GM12878 (cell line): Measurements from ENCODE around the gene TBL1XR1. TPM values are rescaled to one million over a fixed set of nuclear protein-coding genes. Genes with fewer than 3 reads are reported as not detected.
A peak's percentile ranks its signal among the peaks of the same experiment; 100 is the strongest.

Experiments
- ATAC-seq: fragments of 200-7000 bp; cut with Tn5 transposase; 3 replicates; pipeline ENCODE4 v1.9.1; 2020; ENCODE audit warnings: mild to moderate bottlenecking, moderate library complexity
- BruUV-seq: library from RNA; stranded (reverse); fragments of 400-500 nt; replicated peaks from 2 replicates; lab custom pipeline; 2021; lab: Mats Ljungman, UMichigan
- CTCF ChIA-PET: fragments of 300-600 bp; sonication (Branson Sonifier 250); formaldehyde crosslinking; extraction: SDS; loops from one replicate; lab custom pipeline; 2021; ENCODE audit warnings: inconsistent platforms; lab: Yijun Ruan, JAX
- POLR2A ChIA-PET: fragments of 350-600 bp; formaldehyde crosslinking; extraction: SDS; loops from one replicate; lab custom pipeline; 2021; ENCODE audit warnings: inconsistent platforms; lab: Charles Lee
- RAD21 ChIA-PET: fragments of 300-600 bp; sonication (Branson Sonifier 250); formaldehyde crosslinking; loops from one replicate; lab custom pipeline; 2023; ENCODE audit warnings: antibody characterized with exemption; ENCODE audit not compliant: unreplicated experiment; lab: Charles Lee
- SMC1A ChIA-PET: fragments of 300-600 bp; sonication (Branson Sonifier 250); formaldehyde crosslinking; loops from one replicate; lab custom pipeline; 2023; ENCODE audit not compliant: unreplicated experiment, uncharacterized antibody; lab: Charles Lee
- DNase-seq: peaks from one replicate; pipeline ENCODE4 v3.0.0-alpha.2; 2011; ENCODE audit warnings: low read depth, low spot score
- FAIRE-seq: peaks from 3 replicates; lab custom pipeline; 2011; peaks lifted over from hg19 to GRCh38; lab: Jason Lieb, UNC
- H2AFZ ChIP-seq: 2 replicates; pipeline ENCODE4 v1.6.0; 2011; ENCODE audit warnings: low read depth, low read length, control low read depth; ENCODE audit not compliant: control insufficient read depth
- H3K27ac ChIP-seq: 2 replicates; pipeline ENCODE4 v1.5.1; 2011; ENCODE audit warnings: control low read depth; ENCODE audit not compliant: control insufficient read depth, insufficient read depth
- H3K27me3 ChIP-seq, 2 experiments: replicated peaks in 1 of 2; 2 replicates each; pipeline versions ENCODE4 v1.6.0 to v1.6.1; 2011; ENCODE audit warnings: low read length in 1 of 2; ENCODE audit not compliant: control insufficient read depth in 2 of 2, insufficient read depth in 2 of 2
- H3K36me3 ChIP-seq, 2 experiments: 2 replicates each; pipeline ENCODE4 v1.5.1; 2011; ENCODE audit warnings: low read length in 1 of 2; ENCODE audit not compliant: control insufficient read depth in 2 of 2, insufficient read depth in 2 of 2
- H3K4me1 ChIP-seq: 2 replicates; pipeline ENCODE4 v1.6.1; 2011; ENCODE audit warnings: mild to moderate bottlenecking, low read length, moderate library complexity, mixed read lengths; ENCODE audit not compliant: control insufficient read depth, insufficient read depth
- H3K4me2 ChIP-seq: 2 replicates; pipeline ENCODE4 v1.6.0; 2011; ENCODE audit warnings: control low read depth; ENCODE audit not compliant: control insufficient read depth, insufficient read depth
- H3K4me3 ChIP-seq: fragments of 200-600 bp; sonication (generic); 2 replicates; pipeline ENCODE4 v1.5.1; 2016
- H3K79me2 ChIP-seq: 2 replicates; pipeline ENCODE4 v1.6.0; 2011; ENCODE audit warnings: low read length; ENCODE audit not compliant: control insufficient read depth, insufficient read depth
- H3K9ac ChIP-seq: 2 replicates; pipeline ENCODE4 v1.8.0; 2011; ENCODE audit warnings: low read length, control low read depth, mixed read lengths; ENCODE audit not compliant: control insufficient read depth, insufficient read depth
- H3K9me3 ChIP-seq: replicated peaks from 3 replicates; pipeline ENCODE4 v1.5.1; 2011; ENCODE audit warnings: mild to moderate bottlenecking, low read length; ENCODE audit not compliant: control insufficient read depth, insufficient read depth
- H4K20me1 ChIP-seq: 2 replicates; pipeline ENCODE4 v1.6.0; 2011; ENCODE audit not compliant: control insufficient read depth, insufficient read depth
- CBX5 ChIP-seq: sonication (generic); IDR thresholded peaks from 2 replicates; pipeline ENCODE4 v1.6.1; 2016; ENCODE audit warnings: low read depth, moderate library complexity, mild to moderate bottlenecking, inconsistent platforms
- MYB ChIP-seq: fragments of 150-350 bp; IDR thresholded peaks from 2 replicates; pipeline ENCODE4 v1.6.1; 2014; ENCODE audit warnings: mild to moderate bottlenecking, low read depth, low read length, borderline replicate concordance
- ZBED1 ChIP-seq: IDR thresholded peaks from 2 replicates; pipeline ENCODE4 v1.6.1; 2016; ENCODE audit warnings: borderline replicate concordance
- ZSCAN29 ChIP-seq: fragments of 450-650 bp; IDR thresholded peaks from 2 replicates; pipeline ENCODE4 v1.6.1; 2017; ENCODE audit warnings: mild to moderate bottlenecking, moderate library complexity
- WGBS: methylation state at CpG from one replicate; pipeline ENCODE4 v1.1.6; 2016; ENCODE audit warnings: low lambda C conversion rate; ENCODE audit not compliant: insufficient replicate concordance, insufficient coverage; ENCODE audit errors: missing lambda C conversion rate; 5-methylcytosine and 5-hydroxymethylcytosine counted together
- in situ Hi-C: fragments of 300-500 bp; cut with MboI; formaldehyde crosslinking; loops from 9 replicates; pipeline ENCODE4 v1.14.3; 2018; ENCODE audit warnings: mixed read lengths
- intact Hi-C: fragments of 100-400 bp; cut with micrococcal nuclease; formaldehyde crosslinking; loops from one replicate; pipeline ENCODE4 v1.14.2; 2022; ENCODE audit not compliant: unreplicated experiment
- polyA plus RNA-seq, 11 experiments: library from polyadenylated mRNA; depleted of rRNA in 4 of 11; unstranded in 6 of 11; stranded (reverse) in 5 of 11; fragments of >200 nt; fragmentation: Nextera tagmentation in 4 of 11; fragmentation: Illumina TruSeq in 1 of 11; extraction: Ambion mirVana in 4 of 11; extraction: Trizol in 1 of 11; gene quantifications; 1 replicate in 1 of 11; 2 replicates in 10 of 11; pipeline versions ENCODE4 v1.2.1 to v1.2.3, GENCODE V29; 2011 to 2016; ENCODE audit warnings: inconsistent platforms in 2 of 11, missing spikeins in 2 of 11, low read depth in 1 of 11
- total RNA-seq, 4 experiments: library from RNA; depleted of rRNA in 3 of 4; stranded (reverse); fragments of >200 nt in 3 of 4; fragmentation: Illumina TruSeq in 1 of 4; extraction: Trizol in 1 of 4; gene quantifications; 2 replicates each; pipeline versions ENCODE4 v1.2.1 to v1.2.3, GENCODE V29; 2013 to 2021

Gene TBL1XR1
- total and polyA plus RNA-seq, 10 of the 15 experiments (the other 5 are each of a cell fraction or from before 2014, with no cell fraction given) = 13.0 to 115 (median 60.4) TPM

DNA sequence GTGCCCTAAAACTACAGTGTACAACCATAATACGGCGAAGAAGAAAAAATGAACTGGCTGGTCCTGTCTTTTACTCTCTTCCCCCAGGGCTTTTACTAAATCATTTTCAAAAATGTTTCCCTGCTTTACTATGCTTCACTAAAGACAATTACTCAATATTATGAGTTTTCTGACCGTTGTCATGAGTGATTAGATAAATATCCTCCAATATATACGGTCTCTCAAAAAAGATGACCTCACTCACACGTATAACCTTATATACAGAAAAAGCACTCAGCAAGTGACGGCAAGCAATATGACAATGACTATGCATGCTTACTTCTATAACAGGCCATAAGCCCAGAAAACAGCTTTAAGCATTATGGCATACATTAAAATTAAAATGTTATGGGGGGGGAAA is 60.5 kb downstream of the TBL1XR1 start:
- BruUV-seq = no TSS peak
- SMC1A ChIA-PET = no interaction called here
- POLR2A ChIA-PET = no interaction called here
- H2AFZ ChIP-seq = no peak overlapping the region
- H3K27me3 ChIP-seq = no peaks in the 10 kb centered on the region
- peaks cover 0 to 13% of the 10 kb centered on the region in 2 experiments; a peak in 1 of 4 replicates for H3K36me3 ChIP-seq
- H3K79me2 ChIP-seq = peaks cover 85% of the 10 kb centered on the region
- FAIRE-seq (no peak), DNase-seq (no peak), ATAC-seq (no peak)
- CTCF ChIA-PET = interaction anchor here (0.6 kb wide), 1 partner anchor 20 kb away, joined by 3 read pairs; no protein-coding TSS in a partner anchor
- WGBS = 89% methylated on average over 6 of the region's 6 CpGs
- in situ Hi-C loops (no loop called here), intact Hi-C loops (no loop called here)
- peaks cover 5% of the 10 kb centered on the region; the same call in 1 of the 2 replicates for H3K4me1 ChIP-seq
- no peaks in the 10 kb centered on the region for H4K20me1 ChIP-seq
- no peak overlapping the region for H3K4me2 ChIP-seq
- H3K4me3 ChIP-seq = no peak overlapping the region
- RAD21 ChIA-PET = no interaction called here
- H3K27ac ChIP-seq = no peak overlapping the region
- H3K9me3 ChIP-seq = no peaks in the 10 kb centered on the region; the same call in 2 of the 3 replicates
- no peak overlapping the region for H3K9ac ChIP-seq
- TF ChIP-seq MYB (no peak), ZBED1 (no peak)

DNA sequence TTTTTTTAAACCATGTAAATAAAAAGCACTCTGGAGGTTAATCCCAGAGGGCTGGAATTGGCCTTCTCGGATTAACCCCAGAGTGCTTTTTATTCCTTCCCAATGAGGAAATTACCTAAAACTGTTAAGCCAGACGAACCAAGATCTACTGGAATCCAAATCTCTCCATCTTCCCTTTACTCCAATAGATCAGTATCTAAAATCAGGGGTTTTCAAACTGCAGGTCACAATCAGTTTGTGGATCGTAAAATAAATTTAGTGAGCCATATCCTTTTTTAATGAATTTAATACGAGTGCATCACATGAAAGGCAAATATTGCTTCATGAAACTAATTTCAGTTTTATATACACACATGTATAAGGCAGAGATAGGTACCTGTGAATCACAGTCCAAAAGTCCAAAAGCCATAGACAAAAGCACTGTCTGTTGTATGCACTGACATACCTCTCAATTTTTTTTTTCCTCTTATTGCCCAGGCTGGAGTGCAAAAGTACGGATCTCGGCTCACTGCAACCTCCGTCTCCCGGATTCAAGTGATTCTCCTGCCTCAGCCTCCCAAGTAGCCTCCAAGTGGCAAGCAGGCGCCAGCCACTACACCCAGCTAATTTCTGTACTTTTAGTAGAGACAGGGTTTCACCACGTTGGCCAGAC is 61.3 kb downstream of the TBL1XR1 start:
- RAD21 ChIA-PET = no interaction called here
- intact Hi-C loops = no loop called here
- DNase-seq (no peak), FAIRE-seq (no peak), ATAC-seq (no peak)
- no TSS peak for BruUV-seq
- SMC1A ChIA-PET = no interaction called here
- WGBS = 78% methylated on average over 10 of the region's 10 CpGs
- Histone ChIP-seq H3K9ac (no peak overlapping the region), H3K9me3 (no peaks in the 10 kb centered on the region; the same call in 2 of the 3 replicates), H3K27ac (no peak overlapping the region), H2AFZ (no peak overlapping the region), H3K79me2 (peaks cover 80% of the 10 kb centered on the region), H3K4me3 (no peak overlapping the region), H3K27me3 (no peaks in the 10 kb centered on the region), H3K4me1 (0 out of 2 replicates have a peak, but pooled peaks cover 3% of the 10 kb centered on the region), H4K20me1 (no peaks in the 10 kb centered on the region), H3K4me2 (no peak overlapping the region), H3K36me3 (peaks cover 0 to 12% of the 10 kb centered on the region in 2 experiments; a peak in 1 of 4 replicates)
- CTCF ChIA-PET = no interaction called here
- TF ChIP-seq CBX5 (peak; percentile 62; the same call in 1 of the 2 replicates), ZSCAN29 (no peak)
- POLR2A ChIA-PET = no interaction called here
- in situ Hi-C loops = no loop called here
